Neuronal stem cell (in vitro differentiated cells): ENCODE results near the gene CNNM4.

Source experiments
- DNase-seq: peaks from one replicate; pipeline ENCODE4 v3.0.0-alpha.2; 2013; ENCODE audit warnings: low spot score
- H2AFZ ChIP-seq: one replicate; pipeline ENCODE4 v1.6.1; 2013; ENCODE audit warnings: mild to moderate bottlenecking, low read length, inconsistent platforms
- H2AK5ac ChIP-seq: 2 replicates; pipeline ENCODE4 v1.6.1; 2013; ENCODE audit warnings: low read depth, mild to moderate bottlenecking, inconsistent platforms, low read length, moderate library complexity, mixed read lengths
- H2BK120ac ChIP-seq: 2 replicates; pipeline ENCODE4 v1.6.1; 2013; ENCODE audit warnings: low read depth, mild to moderate bottlenecking, inconsistent platforms, low read length, moderate library complexity, mixed read lengths
- H2BK12ac ChIP-seq: one replicate; pipeline ENCODE4 v1.6.1; 2013; ENCODE audit warnings: low read length, inconsistent platforms
- H2BK15ac ChIP-seq: 2 replicates; pipeline ENCODE4 v1.6.1; 2013; ENCODE audit warnings: mild to moderate bottlenecking, low read length, inconsistent platforms, mixed read lengths
- H2BK5ac ChIP-seq: one replicate; pipeline ENCODE4 v1.6.1; 2013; ENCODE audit warnings: inconsistent platforms, mild to moderate bottlenecking, low read length, moderate library complexity
- H3K14ac ChIP-seq: one replicate; pipeline ENCODE4 v1.6.1; 2013; ENCODE audit warnings: low read length, inconsistent platforms
- H3K18ac ChIP-seq: 2 replicates; pipeline ENCODE4 v1.6.1; 2013; ENCODE audit warnings: low read length, inconsistent platforms
- H3K23ac ChIP-seq: 2 replicates; pipeline ENCODE4 v1.6.1; 2013; ENCODE audit warnings: low read depth, mild to moderate bottlenecking, mixed read lengths, low read length, inconsistent platforms; ENCODE audit not compliant: poor library complexity
- H3K27ac ChIP-seq: replicated peaks from 3 replicates; pipeline ENCODE4 v1.5.1; 2013; ENCODE audit warnings: low read length, inconsistent platforms
- H3K27me3 ChIP-seq, 3 experiments: 2 replicates each; pipeline ENCODE4 v1.6.1; 2013; ENCODE audit warnings: low read length in 3 of 3, mild to moderate bottlenecking in 2 of 3, inconsistent platforms in 1 of 3, low read depth in 1 of 3, mixed read lengths in 1 of 3, moderate library complexity in 1 of 3; ENCODE audit not compliant: control insufficient read depth in 3 of 3, insufficient read depth in 3 of 3
- H3K36me3 ChIP-seq, 2 donors: replicated peaks in 1 of 2; 2 replicates each; pipeline ENCODE4 v1.6.1; 2013; ENCODE audit warnings: low read length in 2 of 2; ENCODE audit not compliant: control insufficient read depth in 2 of 2, insufficient read depth in 2 of 2
- H3K4ac ChIP-seq: 2 replicates; pipeline ENCODE4 v1.6.1; 2013; ENCODE audit warnings: inconsistent platforms, mild to moderate bottlenecking, low read length, moderate library complexity
- H3K4me1 ChIP-seq, 2 donors: 1 replicate in 1 of 2; 2 replicates in 1 of 2; pipeline ENCODE4 v1.6.1; 2013; ENCODE audit warnings: low read length in 2 of 2, low read depth in 1 of 2; ENCODE audit not compliant: control insufficient read depth in 2 of 2, insufficient read depth in 1 of 2
- H3K4me2 ChIP-seq: one replicate; pipeline ENCODE4 v1.6.1; 2013; ENCODE audit warnings: mild to moderate bottlenecking, low read length, inconsistent platforms; ENCODE audit not compliant: insufficient read depth, poor library complexity, severe bottlenecking
- H3K4me3 ChIP-seq, 2 donors: 2 replicates each; pipeline ENCODE4 v1.5.1; 2013; ENCODE audit warnings: low read length in 2 of 2, mild to moderate bottlenecking in 2 of 2, inconsistent platforms in 1 of 2, moderate library complexity in 1 of 2
- H3K79me1 ChIP-seq: one replicate; pipeline ENCODE4 v1.6.1; 2013; ENCODE audit warnings: low read depth, mild to moderate bottlenecking, inconsistent platforms, low read length, moderate library complexity
- H3K9ac ChIP-seq: one replicate; pipeline ENCODE4 v1.6.1; 2013; ENCODE audit warnings: mild to moderate bottlenecking, low read depth, low read length, inconsistent platforms; ENCODE audit not compliant: poor library complexity
- H3K9me3 ChIP-seq, 2 donors: replicated peaks in 1 of 2; 2 replicates each; pipeline versions ENCODE3 to v1.6.1; 2013; ENCODE audit warnings: low read length in 2 of 2, mild to moderate bottlenecking in 2 of 2, inconsistent platforms in 1 of 2, low read depth in 1 of 2, mixed read lengths in 1 of 2, moderate library complexity in 1 of 2; ENCODE audit not compliant: control insufficient read depth in 2 of 2, insufficient read depth in 1 of 2
- H4K8ac ChIP-seq: one replicate; pipeline ENCODE4 v1.6.1; 2013; ENCODE audit warnings: low read depth, mild to moderate bottlenecking, inconsistent platforms, low read length, moderate library complexity
- H4K91ac ChIP-seq: one replicate; pipeline ENCODE4 v1.6.1; 2013; ENCODE audit warnings: low read length, low read depth, mild to moderate bottlenecking, inconsistent platforms; ENCODE audit not compliant: poor library complexity
- WGBS, 2 donors: extraction: QIAGEN DNeasy Blood & Tissue Kit; methylation state at CpG; one replicate each; pipeline ENCODE4 v1.1.7; 2013; ENCODE audit warnings: missing lambda C conversion rate in 2 of 2, mixed read lengths in 1 of 2; ENCODE audit not compliant: insufficient read length in 2 of 2, insufficient replicate concordance in 1 of 2; ENCODE audit errors: extremely low coverage in 2 of 2; 5-methylcytosine and 5-hydroxymethylcytosine counted together

CNNM4 gene

DNA sequence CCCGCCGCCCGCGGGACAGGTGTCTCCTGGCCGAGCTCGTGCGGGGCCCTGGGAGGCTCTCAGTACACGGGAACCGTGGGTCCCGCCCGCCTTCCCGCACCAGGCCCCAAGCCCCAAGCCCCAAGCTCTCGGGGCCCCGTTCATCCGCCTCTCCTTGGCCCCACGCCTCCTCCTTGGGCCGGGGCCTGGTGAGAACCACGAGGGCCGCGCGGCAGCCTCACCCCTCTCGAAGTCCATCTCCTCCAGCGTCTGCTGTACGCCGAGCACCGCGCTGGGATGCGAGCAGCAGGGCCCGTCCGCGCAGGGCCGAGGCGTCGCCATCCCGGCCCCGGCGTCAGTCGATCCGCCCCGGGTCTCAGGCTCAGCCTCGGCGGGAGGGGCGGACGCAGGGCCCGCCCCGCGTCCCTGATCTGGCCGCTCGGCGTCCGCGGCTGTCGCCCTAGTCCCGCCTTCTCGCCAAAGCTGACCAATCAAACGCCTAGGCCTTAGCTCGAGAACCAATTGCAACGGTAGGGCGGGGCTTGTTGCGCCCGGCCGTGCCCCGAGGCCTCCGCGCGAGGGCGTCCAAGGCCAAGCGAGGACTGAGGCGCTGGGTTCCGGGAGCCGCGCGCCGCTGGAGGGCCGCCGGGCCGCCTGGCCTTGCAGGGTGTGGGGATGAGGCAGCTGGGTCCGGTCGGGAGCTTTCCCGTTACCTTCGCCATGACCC, 97.1 kb downstream of the CNNM4 start, which contains the start of gene ANKRD39:
Gene ANKRD39 (minus strand): TSS at position 350 of the 706 bp plus-strand sequence. CDS start 29 bp downstream, at position 321.
- peak within 1 kb of the TSS; percentile 28 for H2BK5ac ChIP-seq
- peak; percentile 99 for DNase-seq
- peak within 1 kb of the TSS; percentile 93 for H3K9ac ChIP-seq
- no peaks in the 10 kb centered on the region for H3K9me3 ChIP-seq
- H2BK120ac ChIP-seq, result no peak within 1 kb of the TSS
- WGBS, 2 donors, result no CpG with 5 or more reads among the region's 81 CpGs
- H3K4me3 ChIP-seq, result peak within 1 kb of the TSS; percentile 63 to 97
- no peak within 1 kb of the TSS for H3K27ac ChIP-seq
- no peak within 1 kb of the TSS for H3K14ac ChIP-seq
- peak within 1 kb of the TSS; percentile 89 for H2AK5ac ChIP-seq
- H2BK12ac ChIP-seq, result no peak within 1 kb of the TSS
- peak within 1 kb of the TSS; percentile 90 for H3K23ac ChIP-seq
- H3K79me1 ChIP-seq, result peaks cover 2% of the 10 kb centered on the region
- H3K27me3 ChIP-seq, result no peaks in the 10 kb centered on the region
- H3K4ac ChIP-seq, result peak within 1 kb of the TSS; percentile 15
- peak within 1 kb of the TSS; percentile 99 for H3K18ac ChIP-seq
- H3K4me1 ChIP-seq, result peaks cover 11% of the 10 kb centered on the region in 2 donors
- H4K91ac ChIP-seq, result no peak within 1 kb of the TSS
- H2BK15ac ChIP-seq, result peak within 1 kb of the TSS; percentile 69
- H3K36me3 ChIP-seq, result peaks cover 24 to 41% of the 10 kb centered on the region in 2 donors
- H2AFZ ChIP-seq, result peak within 1 kb of the TSS; percentile 95
- H4K8ac ChIP-seq, result no peak within 1 kb of the TSS
- H3K4me2 ChIP-seq, result peak within 1 kb of the TSS; percentile 91

DNA sequence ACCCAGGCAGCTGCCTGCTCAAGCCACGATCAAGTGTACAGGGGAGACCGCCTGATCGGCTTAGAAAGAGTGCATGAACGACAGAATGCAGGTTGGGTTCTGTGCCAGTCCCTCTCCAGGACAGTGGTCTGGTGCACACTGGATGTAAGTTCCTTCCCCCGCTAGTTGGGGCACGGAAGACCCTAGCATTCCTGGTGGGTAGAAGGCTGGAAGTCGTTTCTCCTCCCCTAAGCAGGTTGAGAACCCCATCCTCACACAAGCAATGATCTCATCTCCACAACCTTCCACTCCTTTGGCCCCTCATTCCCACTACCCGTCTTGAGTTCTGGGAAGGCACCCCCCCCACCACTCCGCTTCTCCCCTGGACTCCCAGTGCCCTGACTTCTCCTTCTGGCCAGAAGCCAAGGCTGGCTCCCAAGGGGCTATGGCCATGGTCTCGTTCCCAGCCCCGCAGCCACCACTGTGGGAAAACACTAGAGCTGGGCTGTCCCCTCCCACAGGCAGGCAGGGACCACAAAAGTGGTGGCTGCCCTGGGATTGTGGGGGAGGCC, 98.5 kb downstream of the CNNM4 start:
- Histone ChIP-seq H3K23ac (peak overlapping the region; percentile 45), H3K4ac (no peak overlapping the region), H2AFZ (peak overlapping the region; percentile 90), H3K79me1 (peaks cover 4% of the 10 kb centered on the region), H2BK15ac (no peak overlapping the region), H2AK5ac (peak overlapping the region; percentile 53), H3K4me3 (no peak overlapping the region), H3K14ac (peak overlapping the region; percentile 49), H3K9me3 (no peaks in the 10 kb centered on the region), H3K18ac (peak overlapping the region; percentile 2), H2BK120ac (no peak overlapping the region), H3K27ac (peak overlapping the region; percentile 12), H2BK5ac (no peak overlapping the region), H4K8ac (no peak overlapping the region), H3K4me2 (peak overlapping the region; percentile 91), H3K4me1 (peaks cover 11% of the 10 kb centered on the region in 2 donors), H3K27me3 (no peaks in the 10 kb centered on the region), H3K36me3 (peaks cover 31 to 43% of the 10 kb centered on the region in 2 donors), H3K9ac (peak overlapping the region; percentile 84), H2BK12ac (no peak overlapping the region), H4K91ac (no peak overlapping the region)
- DNase-seq, result no peak
- WGBS, 2 donors, result no CpG with 5 or more reads among the region's 11 CpGs

GRCh38 chr2:96859681-96860064, 99.0 kb downstream of the CNNM4 start:
- no peak overlapping the region for H2BK12ac ChIP-seq
- no peak overlapping the region for H3K4ac ChIP-seq
- H2BK15ac ChIP-seq, result no peak overlapping the region
- H3K4me2 ChIP-seq, result no peak overlapping the region
- H2AFZ ChIP-seq, result no peak overlapping the region
- no peaks in the 10 kb centered on the region for H3K27me3 ChIP-seq
- no peak overlapping the region for H3K14ac ChIP-seq
- H3K27ac ChIP-seq, result no peak overlapping the region
- H3K9ac ChIP-seq, result peak overlapping the region; percentile 84
- no peak overlapping the region for H4K8ac ChIP-seq
- H3K18ac ChIP-seq, result no peak overlapping the region
- H3K79me1 ChIP-seq, result peaks cover 8% of the 10 kb centered on the region
- no peak overlapping the region for H4K91ac ChIP-seq
- no peak for DNase-seq
- WGBS, 2 donors, result 100% methylated on average over 1 of the region's 4 CpGs; no CpG with 5 or more reads in 1 of the 2 donors
- no peak overlapping the region for H3K23ac ChIP-seq
- no peak overlapping the region for H2BK120ac ChIP-seq
- H2AK5ac ChIP-seq, result no peak overlapping the region
- no peaks in the 10 kb centered on the region for H3K9me3 ChIP-seq
- peaks cover 35 to 44% of the 10 kb centered on the region in 2 donors for H3K36me3 ChIP-seq
- H3K4me1 ChIP-seq, result peaks cover 11% of the 10 kb centered on the region in 2 donors
- no peak overlapping the region for H3K4me3 ChIP-seq
- no peak overlapping the region for H2BK5ac ChIP-seq
